ENCODE measurements around the gene ZBTB45. TPM values are rescaled to one million over a fixed set of nuclear protein-coding genes. Genes with fewer than 3 reads are reported as not detected.

The ZBTB45 gene
- polyA plus RNA-seq, 1 experiment, result 4.2 TPM

DNA sequence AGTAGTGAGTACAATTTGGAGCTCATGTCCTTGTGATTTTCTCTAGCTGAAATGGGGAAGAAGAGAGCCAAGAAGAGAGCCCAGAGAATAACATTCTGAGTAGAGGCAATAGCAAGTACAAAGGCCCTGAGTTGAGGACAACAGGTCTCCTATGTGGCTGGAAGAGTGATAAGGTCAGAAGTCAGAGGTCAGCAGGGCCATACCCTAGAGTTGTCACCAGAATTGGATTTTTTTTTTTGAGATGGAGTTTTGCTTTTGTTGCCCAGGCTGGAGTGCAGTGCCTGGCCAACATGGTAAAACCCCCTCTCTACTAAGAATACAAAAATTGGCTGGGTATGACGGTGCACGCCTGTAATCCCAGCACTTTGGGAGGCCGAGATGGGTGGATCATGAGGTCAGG is 16.2 kb upstream of the ZBTB45 start:
- TF ChIP-seq, protein P1, sequence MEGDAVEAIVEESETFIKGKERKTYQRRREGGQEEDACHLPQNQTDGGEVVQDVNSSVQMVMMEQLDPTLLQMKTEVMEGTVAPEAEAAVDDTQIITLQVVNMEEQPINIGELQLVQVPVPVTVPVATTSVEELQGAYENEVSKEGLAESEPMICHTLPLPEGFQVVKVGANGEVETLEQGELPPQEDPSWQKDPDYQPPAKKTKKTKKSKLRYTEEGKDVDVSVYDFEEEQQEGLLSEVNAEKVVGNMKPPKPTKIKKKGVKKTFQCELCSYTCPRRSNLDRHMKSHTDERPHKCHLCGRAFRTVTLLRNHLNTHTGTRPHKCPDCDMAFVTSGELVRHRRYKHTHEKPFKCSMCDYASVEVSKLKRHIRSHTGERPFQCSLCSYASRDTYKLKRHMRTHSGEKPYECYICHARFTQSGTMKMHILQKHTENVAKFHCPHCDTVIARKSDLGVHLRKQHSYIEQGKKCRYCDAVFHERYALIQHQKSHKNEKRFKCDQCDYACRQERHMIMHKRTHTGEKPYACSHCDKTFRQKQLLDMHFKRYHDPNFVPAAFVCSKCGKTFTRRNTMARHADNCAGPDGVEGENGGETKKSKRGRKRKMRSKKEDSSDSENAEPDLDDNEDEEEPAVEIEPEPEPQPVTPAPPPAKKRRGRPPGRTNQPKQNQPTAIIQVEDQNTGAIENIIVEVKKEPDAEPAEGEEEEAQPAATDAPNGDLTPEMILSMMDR (IDR thresholded peaks at IDR 0.05; ENCODE audit: low read depth, low read length), result no peak
- Histone ChIP-seq H3K4me3 (ENCODE audit: low read depth, low read length) (no peak overlapping the region), H3K27me3 (ENCODE audit: control insufficient read depth, insufficient read depth, low read length) (peaks cover 41% of the 10 kb centered on the region), H3K27ac (ENCODE audit: low read depth, low read length) (no peak overlapping the region), H3K9me3 (ENCODE audit: control insufficient read depth, insufficient read depth, low read length) (no peaks in the 10 kb centered on the region; the same call in 1 of the 2 replicates)
- no peak for DNase-seq (ENCODE audit: low read depth, low spot score)
- CTCF ChIA-PET, result interaction anchor here (2.8 kb wide), 1 partner anchor 16 kb away, joined by 13 read pairs; the partner anchor contains the start of gene ZBTB45
- POLR2A ChIA-PET, result no interaction called here

DNA sequence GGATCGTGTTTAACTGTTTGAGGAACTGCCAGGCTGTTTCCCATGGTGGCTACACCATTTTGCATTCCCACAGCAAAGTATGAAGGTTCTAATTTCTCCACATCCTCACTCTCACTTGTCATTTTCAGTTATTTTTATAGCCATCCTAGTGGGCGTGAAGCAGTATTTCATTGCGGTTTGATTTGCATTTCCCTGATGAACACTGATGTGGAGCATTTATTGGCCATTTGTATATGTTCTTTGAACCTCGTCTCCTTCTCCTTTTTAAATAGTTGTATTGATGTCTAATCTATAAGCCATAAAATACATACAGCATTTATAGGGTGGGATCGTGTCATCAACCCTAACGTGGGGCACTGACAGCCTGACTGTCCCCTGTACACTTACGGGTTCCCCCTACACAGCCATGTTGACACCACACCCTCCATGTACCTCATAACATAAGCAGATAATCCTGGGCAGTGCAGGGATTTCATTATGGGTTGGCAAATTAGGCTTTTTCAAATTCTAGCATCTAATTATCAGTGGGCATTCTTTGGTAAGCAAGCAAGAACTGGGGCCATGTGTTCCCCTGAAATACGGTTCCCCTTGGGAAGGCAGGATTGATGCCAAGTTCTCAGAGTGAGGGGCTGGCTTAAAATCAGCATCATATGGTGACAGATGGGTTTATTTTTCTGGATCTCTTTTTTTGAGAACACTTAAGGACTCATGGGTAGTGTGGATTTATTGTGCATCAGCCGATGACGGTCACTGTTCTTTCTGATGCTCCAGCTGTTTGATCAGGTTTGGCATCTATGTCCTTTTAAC is 11.6 kb upstream of the ZBTB45 start:
- Histone ChIP-seq H3K4me3 (ENCODE audit: low read depth, low read length) (no peak overlapping the region), H3K27me3 (ENCODE audit: control insufficient read depth, insufficient read depth, low read length) (peaks cover 20% of the 10 kb centered on the region), H3K9me3 (ENCODE audit: control insufficient read depth, insufficient read depth, low read length) (no peaks in the 10 kb centered on the region), H3K27ac (ENCODE audit: low read depth, low read length) (no peak overlapping the region)
- POLR2A ChIA-PET, result no interaction called here
- CTCF ChIA-PET, result interaction anchor here (1.0 to 1.7 kb wide), 2 partner anchors 12 to 17 kb away, joined by 3 to 7 read pairs; partner anchors contain the start of gene ZBTB45
- TF ChIP-seq, protein P1 (IDR thresholded peaks at IDR 0.05; ENCODE audit: low read depth, low read length), result no peak
- no peak for DNase-seq (ENCODE audit: low read depth, low spot score)

DNA sequence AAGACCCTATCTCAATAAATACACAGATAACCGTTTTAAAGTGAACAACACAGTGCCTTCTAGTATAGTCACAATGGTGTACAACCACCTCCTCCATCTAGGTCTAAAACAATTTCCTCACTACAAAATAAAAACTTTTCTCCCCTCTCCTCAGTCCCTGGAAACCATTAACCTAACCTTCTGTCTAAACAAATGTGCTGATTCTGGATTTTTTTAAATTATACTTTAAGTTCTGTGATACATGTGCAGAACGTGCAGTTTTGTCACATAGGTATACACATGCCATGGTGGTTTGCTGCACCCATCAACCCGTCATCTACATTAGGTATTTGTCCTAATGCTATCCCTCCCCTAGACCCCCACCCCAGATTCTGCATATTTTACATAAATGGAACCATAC is 9.8 kb upstream of the ZBTB45 start:
- ChIA-PET POLR2A (no interaction called here), CTCF (no interaction called here)
- DNase-seq (ENCODE audit: low read depth, low spot score), result no peak
- Histone ChIP-seq H3K9me3 (ENCODE audit: control insufficient read depth, insufficient read depth, low read length) (no peaks in the 10 kb centered on the region), H3K27me3 (ENCODE audit: control insufficient read depth, insufficient read depth, low read length) (peaks cover 20% of the 10 kb centered on the region), H3K27ac (ENCODE audit: low read depth, low read length) (no peak overlapping the region), H3K4me3 (ENCODE audit: low read depth, low read length) (no peak overlapping the region)
- TF ChIP-seq, protein P1 (IDR thresholded peaks at IDR 0.05; ENCODE audit: low read depth, low read length), result no peak

DNA sequence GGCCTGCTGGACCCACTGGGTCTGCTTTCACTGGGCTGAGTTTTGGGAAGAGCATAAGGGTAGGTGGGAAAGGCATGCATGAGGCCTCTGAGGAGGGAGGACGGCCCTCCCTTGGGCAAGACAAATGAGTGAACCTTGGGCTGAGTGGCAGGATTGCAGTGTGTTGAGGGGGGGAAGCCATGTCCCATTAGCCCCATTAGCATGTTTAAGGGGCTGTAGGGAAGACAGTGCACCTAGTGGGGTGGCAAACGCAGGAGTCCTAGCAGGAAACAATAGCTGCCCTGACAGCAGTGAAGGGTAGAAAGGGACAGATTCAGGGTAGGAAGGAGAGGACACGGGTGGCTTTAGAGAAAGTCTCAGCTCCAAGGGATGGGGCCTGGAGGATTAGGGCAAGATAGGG is 3.1 kb upstream of the ZBTB45 start:
- ChIA-PET POLR2A (no interaction called here), CTCF (no interaction called here)
- TF ChIP-seq, protein P1 (IDR thresholded peaks at IDR 0.05; ENCODE audit: low read depth, low read length), result no peak

DNA sequence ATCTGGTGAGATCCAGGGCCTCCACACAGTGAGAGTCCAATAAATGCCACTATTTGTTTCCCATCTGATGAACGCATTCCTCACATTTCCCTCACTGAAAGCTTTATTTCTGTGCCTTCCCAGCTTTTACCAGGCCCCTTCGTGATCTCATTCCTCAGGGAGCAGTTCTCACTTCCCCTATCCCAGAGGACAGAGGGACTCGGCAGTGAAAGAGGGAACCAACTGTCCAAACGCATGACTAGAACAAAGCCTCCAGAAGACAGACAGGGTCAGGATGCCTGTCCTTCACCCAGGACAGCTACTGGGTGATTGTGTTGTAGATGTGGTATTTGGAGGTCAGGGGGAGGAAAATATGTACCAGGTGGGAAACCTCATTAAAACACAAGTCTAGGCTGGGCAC is 2.0 kb upstream of the ZBTB45 start:
- TF ChIP-seq, protein P1 (IDR thresholded peaks at IDR 0.05; ENCODE audit: low read depth, low read length), result no peak
- H3K27ac ChIP-seq (ENCODE audit: low read depth, low read length), result no peak overlapping the region
- H3K27me3 ChIP-seq (ENCODE audit: control insufficient read depth, insufficient read depth, low read length), result no peaks in the 10 kb centered on the region
- DNase-seq (ENCODE audit: low read depth, low spot score), result no peak
- no peaks in the 10 kb centered on the region; the same call in 1 of the 2 replicates for H3K9me3 ChIP-seq (ENCODE audit: control insufficient read depth, insufficient read depth, low read length)
- ChIA-PET CTCF (interaction anchor here (2.8 to 4.1 kb wide), 2 partner anchors 13 to 59 kb away, joined by 13 to 22 read pairs; no protein-coding TSS in a partner anchor), POLR2A (interaction anchor here (0.6 kb wide), 1 partner anchor 28 kb away, joined by 4 read pairs; no protein-coding TSS in a partner anchor)
- H3K4me3 ChIP-seq (ENCODE audit: low read depth, low read length), result no peak overlapping the region

More for the DNA sequence above, 3.1 kb upstream of the ZBTB45 start:
- Histone ChIP-seq H3K27ac (ENCODE audit: low read depth, low read length) (no peak overlapping the region), H3K27me3 (ENCODE audit: control insufficient read depth, insufficient read depth, low read length) (no peaks in the 10 kb centered on the region), H3K4me3 (ENCODE audit: low read depth, low read length) (no peak overlapping the region), H3K9me3 (ENCODE audit: control insufficient read depth, insufficient read depth, low read length) (no peaks in the 10 kb centered on the region; the same call in 1 of the 2 replicates)
- no peak for DNase-seq (ENCODE audit: low read depth, low spot score)

Measured in AG04450 (cell line).